ENCODE results near the gene EHHADH. TPM values are rescaled to one million over a fixed set of nuclear protein-coding genes. Genes with fewer than 3 reads are reported as not detected.

EHHADH gene
- total RNA-seq, 2 donors from 2014 or later: 8.3 to 9.2 TPM

- no peaks in the 10 kb centered on the region for H3K27me3 ChIP-seq
- H3K27ac ChIP-seq: no peak overlapping the region
- no peaks in the 10 kb centered on the region for H3K4me1 ChIP-seq
- H3K4me3 ChIP-seq: no peak overlapping the region
- ATAC-seq (no peak), DNase-seq (no peak)
- H3K9me3 ChIP-seq: no peaks in the 10 kb centered on the region
- H3K36me3 ChIP-seq (replicated peaks in 1 of 2; ENCODE audit: insufficient read depth in 1 of 2, low read depth in 2 of 2): no peaks in the 10 kb centered on the region
- TF ChIP-seq POLR2A (IDR thresholded peaks at IDR 0.05): no peak
- TF ChIP-seq CTCF (IDR thresholded peaks at IDR 0.05): no peak
- intact Hi-C loops (cut with DNase I): no loop called here
- WGBS, 2 donors: 71 to 79% methylated on average over 7 to 8 of the region's 8 CpGs
Measured at GRCh38 chr3:185162634-185163033, 91.2 kb downstream of the EHHADH start.

- intact Hi-C loops (cut with DNase I): no loop called here
- Histone ChIP-seq H3K4me1 (no peaks in the 10 kb centered on the region), H3K4me3 (no peak overlapping the region), H3K9me3 (no peaks in the 10 kb centered on the region), H3K27me3 (no peaks in the 10 kb centered on the region), H3K36me3 (replicated peaks in 1 of 2; ENCODE audit: insufficient read depth in 1 of 2, low read depth in 2 of 2) (no peaks in the 10 kb centered on the region), H3K27ac (no peak overlapping the region)
- 72 to 73% methylated on average over 4 to 5 of the region's 5 CpGs for WGBS, 2 donors
- TF ChIP-seq CTCF (IDR thresholded peaks at IDR 0.05): no peak
- TF ChIP-seq POLR2A (IDR thresholded peaks at IDR 0.05): no peak
- no peak for ATAC-seq
- DNase-seq: no peak
Measured at GRCh38 chr3:185161761-185162160, 92.1 kb downstream of the EHHADH start.

- Histone ChIP-seq H3K27ac (no peak overlapping the region), H3K4me3 (no peak overlapping the region), H3K4me1 (peaks cover 13% of the 10 kb centered on the region), H3K27me3 (peaks cover 0 to 2% of the 10 kb centered on the region in 2 donors), H3K36me3 (replicated peaks in 1 of 2; ENCODE audit: insufficient read depth in 1 of 2, low read depth in 2 of 2) (no peaks in the 10 kb centered on the region), H3K9me3 (no peaks in the 10 kb centered on the region)
- DNase-seq: no peak
- intact Hi-C loops (cut with DNase I): no loop called here
- no peak for ATAC-seq
- TF ChIP-seq POLR2A (IDR thresholded peaks at IDR 0.05): no peak
- no peak for TF ChIP-seq CTCF (IDR thresholded peaks at IDR 0.05)
- 78 to 83% methylated on average over 3 of the region's 3 CpGs for WGBS, 2 donors
Measured at GRCh38 chr3:185157347-185157746, 96.5 kb downstream of the EHHADH start.

GRCh38 chr3:185155678-185156077 is 98.2 kb downstream of the EHHADH start:
- Histone ChIP-seq H3K4me3 (no peak overlapping the region), H3K36me3 (replicated peaks in 1 of 2; ENCODE audit: insufficient read depth in 1 of 2, low read depth in 2 of 2) (no peaks in the 10 kb centered on the region), H3K4me1 (peaks cover 20% of the 10 kb centered on the region), H3K9me3 (no peaks in the 10 kb centered on the region), H3K27ac (no peak overlapping the region), H3K27me3 (peaks cover 0 to 8% of the 10 kb centered on the region in 2 donors)
- DNase-seq: no peak
- intact Hi-C loops (cut with DNase I): no loop called here
- TF ChIP-seq CTCF (IDR thresholded peaks at IDR 0.05): no peak
- no peak for TF ChIP-seq POLR2A (IDR thresholded peaks at IDR 0.05)
- 79 to 89% methylated on average over 5 of the region's 5 CpGs for WGBS, 2 donors
- no peak for ATAC-seq

GRCh38 chr3:185153861-185154629 is 99.8 kb downstream of the EHHADH start:
- intact Hi-C loops (cut with DNase I): no loop called here
- no peaks in the 10 kb centered on the region for H3K36me3 ChIP-seq (replicated peaks in 1 of 2; ENCODE audit: insufficient read depth in 1 of 2, low read depth in 2 of 2)
- no peak for TF ChIP-seq CTCF (IDR thresholded peaks at IDR 0.05)
- no peak for TF ChIP-seq POLR2A (IDR thresholded peaks at IDR 0.05)
- H3K9me3 ChIP-seq: no peaks in the 10 kb centered on the region
- 73 to 78% methylated on average over 16 of the region's 16 CpGs for WGBS, 2 donors
- H3K4me1 ChIP-seq: peaks cover 20% of the 10 kb centered on the region
- no peak overlapping the region for H3K4me3 ChIP-seq
- peaks cover 0 to 8% of the 10 kb centered on the region in 2 donors for H3K27me3 ChIP-seq
- no peak for ATAC-seq
- H3K27ac ChIP-seq: no peak overlapping the region
- DNase-seq: no peak

Measured in body of pancreas (tissue), 4 donors.